Effector memory CD8-positive, alpha-beta T cell (primary cell): ENCODE results near the gene PPP2R5C.
A peak's percentile ranks its signal among the peaks of the same experiment; 100 is the strongest.

Experiments used
- ATAC-seq: fragments of 150-1000 bp; cut with Tn5 transposase; replicated peaks from 2 replicates; pipeline ENCODE4 v1.10.0; 2021; ENCODE audit warnings: mild to moderate bottlenecking, moderate library complexity
- DNase-seq, 3 experiments: peaks; one replicate each; pipeline ENCODE4 v3.0.0; 2021
- H3K27ac Mint-ChIP-seq, 2 donors: one replicate each; pipeline ENCODE4 v1.8.0; 2022; ENCODE audit warnings: mild to moderate bottlenecking in 2 of 2, mixed read lengths in 2 of 2, moderate library complexity in 2 of 2
- H3K27me3 Mint-ChIP-seq, 2 donors: one replicate each; pipeline ENCODE4 v1.8.0; 2022; ENCODE audit warnings: mixed read lengths in 2 of 2
- H3K36me3 Mint-ChIP-seq: one replicate; pipeline ENCODE4 v1.8.0; 2022; ENCODE audit warnings: mild to moderate bottlenecking, moderate library complexity, mixed read lengths; ENCODE audit not compliant: insufficient read depth
- H3K4me1 Mint-ChIP-seq, 2 donors: one replicate each; pipeline ENCODE4 v1.8.0; 2022; ENCODE audit warnings: low read depth in 2 of 2, mixed read lengths in 2 of 2
- H3K4me3 Mint-ChIP-seq, 2 donors: one replicate each; pipeline ENCODE4 v1.8.0; 2022; ENCODE audit warnings: mild to moderate bottlenecking in 2 of 2, mixed read lengths in 2 of 2, moderate library complexity in 2 of 2
- H3K9me3 Mint-ChIP-seq, 2 donors: one replicate each; pipeline ENCODE4 v1.8.0; 2022; ENCODE audit warnings: mixed read lengths in 2 of 2

Gene PPP2R5C

GRCh38 chr14:101870273-101870939, 108.9 kb downstream of the PPP2R5C start:
- Mint-ChIP-seq H3K4me1 (peaks cover 48 to 63% of the 10 kb centered on the region in 2 donors), H3K27me3 (no peaks in the 10 kb centered on the region), H3K36me3 (peaks cover 34% of the 10 kb centered on the region), H3K9me3 (no peaks in the 10 kb centered on the region), H3K4me3 (peak overlapping the region in 1 of 2 donors; percentile 16), H3K27ac (peak overlapping the region; percentile 46 to 90)
- DNase-seq (no peak), ATAC-seq (no peak)

DNA sequence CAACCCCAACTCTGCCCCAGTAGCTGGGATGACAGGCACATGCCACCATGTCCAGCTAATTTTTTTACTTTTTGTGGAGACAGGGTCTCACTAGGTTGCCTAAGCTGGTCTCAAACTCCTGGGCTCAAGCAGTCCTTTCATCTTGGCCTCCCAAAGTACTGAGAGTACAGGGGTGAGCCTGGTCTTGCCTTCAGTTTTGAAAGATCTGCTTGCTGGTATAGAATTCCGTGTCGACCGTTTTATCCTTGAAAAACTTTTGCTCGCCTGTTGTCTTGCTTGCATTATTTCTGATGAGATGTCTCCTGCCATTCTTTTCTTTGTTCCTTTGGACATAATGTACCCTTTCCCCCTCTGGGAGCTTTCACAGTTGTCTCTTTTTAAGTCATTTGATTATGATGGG, 110.8 kb downstream of the PPP2R5C start:
- no peak for ATAC-seq
- peak overlapping the region in 1 of 2 donors; percentile 54 for H3K4me3 Mint-ChIP-seq
- no peaks in the 10 kb centered on the region for H3K27me3 Mint-ChIP-seq
- H3K9me3 Mint-ChIP-seq, result no peaks in the 10 kb centered on the region
- peaks cover 51 to 75% of the 10 kb centered on the region in 2 donors for H3K4me1 Mint-ChIP-seq
- no peak for DNase-seq
- peaks cover 27% of the 10 kb centered on the region for H3K36me3 Mint-ChIP-seq
- H3K27ac Mint-ChIP-seq, result peak overlapping the region; percentile 85 to 90

DNA sequence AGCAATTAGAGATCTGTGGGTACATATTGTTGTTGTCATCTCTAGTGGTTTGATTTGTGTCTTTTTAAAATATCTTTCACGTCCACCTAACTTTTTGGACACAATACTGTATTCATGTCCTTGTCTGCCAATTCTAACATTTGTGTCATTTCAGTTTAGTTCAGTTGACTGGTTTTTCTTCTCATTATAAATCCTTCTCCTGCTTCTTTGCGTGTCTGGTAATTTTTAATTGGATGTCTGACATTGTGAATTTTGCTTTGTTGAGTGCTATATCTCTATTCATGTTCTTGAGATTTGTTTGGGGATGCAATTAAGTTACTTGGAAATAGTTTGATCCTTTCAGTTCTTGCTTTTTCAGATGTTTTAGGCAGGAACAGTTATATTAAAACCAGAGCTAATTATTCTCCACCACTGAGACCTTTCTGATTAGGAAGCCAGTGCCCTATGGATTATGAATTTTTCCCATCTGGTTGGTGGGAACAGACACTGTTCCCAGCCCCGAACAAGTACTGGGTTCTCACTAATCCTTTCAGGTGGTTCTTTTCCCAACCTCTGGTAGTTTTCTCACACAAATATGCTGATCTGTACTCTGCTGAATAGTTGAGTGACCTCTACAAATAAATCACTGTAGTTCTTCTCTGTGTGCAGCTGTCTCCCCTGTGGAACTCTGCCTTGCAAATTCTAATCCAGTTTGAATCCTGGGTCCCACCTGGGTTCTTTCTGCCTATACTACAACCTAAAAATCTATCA, 111.7 kb downstream of the PPP2R5C start:
- peaks cover 29% of the 10 kb centered on the region for H3K36me3 Mint-ChIP-seq
- ATAC-seq (no peak), DNase-seq (no peak)
- peak overlapping the region in 1 of 2 donors; percentile 54 for H3K4me3 Mint-ChIP-seq
- no peaks in the 10 kb centered on the region for H3K27me3 Mint-ChIP-seq
- peak overlapping the region; percentile 85 to 90 for H3K27ac Mint-ChIP-seq
- H3K4me1 Mint-ChIP-seq, result peaks cover 57 to 80% of the 10 kb centered on the region in 2 donors
- no peaks in the 10 kb centered on the region for H3K9me3 Mint-ChIP-seq

GRCh38 chr14:101873991-101874390, 112.5 kb downstream of the PPP2R5C start:
- H3K4me3 Mint-ChIP-seq, result peak overlapping the region in 1 of 2 donors; percentile 6
- no peak for DNase-seq
- H3K27me3 Mint-ChIP-seq, result no peaks in the 10 kb centered on the region
- peak overlapping the region; percentile 85 to 90 for H3K27ac Mint-ChIP-seq
- H3K4me1 Mint-ChIP-seq, result peaks cover 62 to 80% of the 10 kb centered on the region in 2 donors
- no peaks in the 10 kb centered on the region for H3K9me3 Mint-ChIP-seq
- peaks cover 36% of the 10 kb centered on the region for H3K36me3 Mint-ChIP-seq
- no peak for ATAC-seq

GRCh38 chr14:101875041-101875726, 113.7 kb downstream of the PPP2R5C start:
- Mint-ChIP-seq H3K27me3 (no peaks in the 10 kb centered on the region), H3K4me3 (peak overlapping the region; percentile 70 to 81), H3K9me3 (no peaks in the 10 kb centered on the region), H3K36me3 (peaks cover 39% of the 10 kb centered on the region), H3K27ac (peak overlapping the region; percentile 81 to 90), H3K4me1 (peaks cover 65 to 82% of the 10 kb centered on the region in 2 donors)
- ATAC-seq, result no peak
- no peak for DNase-seq

DNA sequence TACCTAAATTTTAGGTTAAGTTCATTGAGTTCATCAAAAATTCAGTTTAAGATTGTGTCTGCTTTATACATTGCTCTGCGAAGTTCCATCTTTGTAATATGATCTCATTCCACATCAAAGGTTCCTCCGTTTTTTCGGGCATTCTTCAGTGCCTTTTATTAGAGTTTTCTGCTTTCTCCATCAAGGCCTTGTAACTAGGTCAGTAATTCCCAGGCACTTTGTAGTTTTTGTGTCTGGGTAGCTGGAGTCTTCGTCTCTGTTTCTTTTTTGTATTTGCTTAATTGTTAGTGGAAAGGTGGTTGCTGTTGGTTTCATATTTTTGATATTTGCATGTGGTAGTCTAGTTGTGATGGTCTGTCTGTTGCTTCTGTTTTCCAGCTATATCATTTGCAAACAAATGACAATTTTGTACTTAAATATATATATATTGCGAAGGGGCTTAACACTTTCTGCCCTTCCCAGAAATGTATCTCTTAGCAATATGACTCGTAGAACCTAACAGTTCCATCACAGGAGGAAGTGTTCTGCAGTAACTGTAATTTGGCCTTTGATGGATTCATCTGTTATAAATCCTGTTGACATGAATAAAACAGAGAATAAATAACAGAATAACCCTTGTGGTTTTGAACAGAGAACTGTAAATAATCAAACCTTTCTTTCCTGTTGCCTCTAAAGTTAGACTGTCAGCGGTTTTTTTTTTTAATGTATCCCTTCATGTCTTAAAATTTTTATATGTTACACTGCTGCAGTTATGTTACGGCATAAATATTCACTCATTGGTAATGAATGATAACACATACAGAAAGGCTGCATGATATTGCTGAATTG, 114.4 kb downstream of the PPP2R5C start:
- peak overlapping the region; percentile 81 to 90 for H3K27ac Mint-ChIP-seq
- H3K27me3 Mint-ChIP-seq, result no peaks in the 10 kb centered on the region
- ATAC-seq (peak; percentile 15), DNase-seq (no peak)
- peaks cover 42% of the 10 kb centered on the region for H3K36me3 Mint-ChIP-seq
- no peaks in the 10 kb centered on the region for H3K9me3 Mint-ChIP-seq
- H3K4me1 Mint-ChIP-seq, result peaks cover 65 to 80% of the 10 kb centered on the region in 2 donors
- peak overlapping the region; percentile 70 to 81 for H3K4me3 Mint-ChIP-seq

DNA sequence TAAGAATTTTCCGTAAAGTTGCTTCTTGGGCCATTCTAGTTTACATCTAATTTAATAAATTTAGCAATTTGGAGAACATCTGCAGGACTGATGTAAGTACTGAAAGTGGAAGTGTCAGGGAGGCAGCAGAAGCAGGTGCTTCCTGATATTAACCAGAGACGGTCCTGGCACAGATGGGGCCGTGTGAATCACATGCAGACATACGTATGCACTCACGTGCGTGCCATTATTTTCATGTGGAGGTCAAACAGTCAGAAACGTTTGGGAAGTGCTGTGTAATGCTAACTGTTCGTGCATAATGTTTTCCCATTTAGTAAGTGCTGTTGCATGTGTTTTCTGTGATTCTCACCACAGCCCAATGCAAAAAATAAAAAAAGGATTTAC, 115.0 kb downstream of the PPP2R5C start:
- Mint-ChIP-seq H3K4me3 (peak overlapping the region; percentile 70 to 81), H3K36me3 (peaks cover 48% of the 10 kb centered on the region), H3K27ac (peak overlapping the region; percentile 81 to 90), H3K4me1 (peaks cover 65 to 76% of the 10 kb centered on the region in 2 donors), H3K27me3 (no peaks in the 10 kb centered on the region), H3K9me3 (no peaks in the 10 kb centered on the region)
- ATAC-seq (peak; percentile 82), DNase-seq (peak; percentile 59 to 62 (median 60))

- no peaks in the 10 kb centered on the region for H3K9me3 Mint-ChIP-seq
- no peaks in the 10 kb centered on the region for H3K27me3 Mint-ChIP-seq
- peaks cover 64 to 75% of the 10 kb centered on the region in 2 donors for H3K4me1 Mint-ChIP-seq
- DNase-seq (no peak), ATAC-seq (no peak)
- peaks cover 57% of the 10 kb centered on the region for H3K36me3 Mint-ChIP-seq
- H3K27ac Mint-ChIP-seq, result peak overlapping the region; percentile 81 to 90
- peak overlapping the region; percentile 62 to 70 for H3K4me3 Mint-ChIP-seq
Measured at GRCh38 chr14:101877766-101878165, 116.3 kb downstream of the PPP2R5C start.

DNA sequence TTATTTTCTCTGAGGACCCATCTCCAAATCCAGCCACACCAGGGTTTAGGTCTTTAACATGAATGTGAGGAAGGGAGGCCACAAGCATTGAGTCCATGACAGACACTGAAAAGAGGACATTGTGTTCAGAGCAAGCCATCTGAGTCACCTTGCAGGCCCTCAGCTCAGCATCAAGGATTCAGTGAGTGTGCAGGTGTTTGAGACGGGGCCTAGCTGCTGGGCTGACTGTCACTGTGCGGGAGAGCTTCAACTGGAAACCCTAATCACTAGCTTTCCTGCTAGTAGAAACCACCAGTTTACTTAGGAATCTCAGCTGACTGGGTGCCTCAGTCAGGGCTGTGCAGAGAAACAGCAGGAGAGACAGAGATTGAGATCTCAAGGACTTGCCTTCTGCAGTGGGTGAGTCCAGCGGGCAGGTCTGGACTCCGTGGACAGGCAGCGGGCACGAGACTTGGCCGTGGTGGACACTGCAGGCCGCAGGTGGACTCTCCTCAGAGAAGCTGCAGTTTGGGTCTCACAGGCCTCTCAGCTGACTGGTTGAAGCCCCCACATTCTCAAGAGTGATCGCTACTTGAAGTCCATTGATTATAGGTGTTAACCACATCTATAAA, 116.8 kb downstream of the PPP2R5C start:
- no peak for DNase-seq
- H3K27me3 Mint-ChIP-seq, result no peaks in the 10 kb centered on the region
- peak overlapping the region; percentile 62 to 70 for H3K4me3 Mint-ChIP-seq
- peak; percentile 2 for ATAC-seq
- H3K36me3 Mint-ChIP-seq, result peaks cover 60% of the 10 kb centered on the region
- H3K9me3 Mint-ChIP-seq, result no peaks in the 10 kb centered on the region
- H3K4me1 Mint-ChIP-seq, result peaks cover 59 to 69% of the 10 kb centered on the region in 2 donors
- H3K27ac Mint-ChIP-seq, result peak overlapping the region; percentile 81 to 90

DNA sequence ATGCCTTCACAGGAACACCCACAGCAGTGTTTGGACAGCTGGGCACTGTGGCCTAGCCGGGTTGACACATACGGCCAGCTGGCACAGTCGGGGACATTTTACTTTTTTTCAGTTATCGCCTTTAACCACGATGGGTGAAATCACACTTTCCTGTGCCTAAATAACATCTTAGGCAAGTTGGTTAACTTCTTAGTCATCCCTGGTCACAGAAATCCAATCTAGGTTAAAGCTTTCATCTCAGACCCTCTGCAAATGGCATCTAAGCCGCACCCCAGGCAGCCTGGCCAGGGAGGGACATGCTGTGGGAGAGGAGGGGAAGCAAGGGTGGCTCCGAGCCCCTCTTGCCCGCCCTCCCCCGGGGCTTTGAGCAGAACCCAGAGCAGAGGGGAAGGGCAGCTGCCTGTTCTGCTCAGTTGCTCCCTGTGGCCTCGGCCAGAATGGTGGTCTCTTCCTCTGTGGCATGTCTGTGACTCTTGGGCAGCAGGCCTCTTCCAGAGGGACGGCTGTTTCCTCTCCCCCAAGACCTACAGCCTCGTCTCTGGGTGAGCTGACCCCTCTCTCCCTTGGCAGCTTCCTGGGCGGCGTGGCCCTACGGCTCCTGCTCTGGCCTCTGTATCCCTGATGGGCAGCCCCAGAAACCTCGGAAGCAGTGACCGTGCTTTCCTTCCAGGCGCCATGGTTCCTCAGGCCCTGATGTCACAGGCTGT, 117.5 kb downstream of the PPP2R5C start:
- ATAC-seq, result peak; percentile 65
- Mint-ChIP-seq H3K4me1 (peaks cover 52 to 67% of the 10 kb centered on the region in 2 donors), H3K27ac (peak overlapping the region; percentile 81 to 90), H3K4me3 (peak overlapping the region; percentile 54 to 70), H3K27me3 (no peaks in the 10 kb centered on the region), H3K36me3 (peaks cover 65% of the 10 kb centered on the region), H3K9me3 (no peaks in the 10 kb centered on the region)
- peak; percentile 27 to 50 (median 33) for DNase-seq

- H3K27ac Mint-ChIP-seq, result peak overlapping the region; percentile 81 to 90
- DNase-seq, result no peak
- ATAC-seq, result no peak
- no peaks in the 10 kb centered on the region for H3K9me3 Mint-ChIP-seq
- H3K36me3 Mint-ChIP-seq, result peaks cover 67% of the 10 kb centered on the region
- peak overlapping the region; percentile 54 to 70 for H3K4me3 Mint-ChIP-seq
- H3K4me1 Mint-ChIP-seq, result peaks cover 52 to 64% of the 10 kb centered on the region in 2 donors
- H3K27me3 Mint-ChIP-seq, result no peaks in the 10 kb centered on the region
Measured at GRCh38 chr14:101879529-101880336, 118.2 kb downstream of the PPP2R5C start.
